GM12875 (cell line): ENCODE data around the gene NBEA.

Source experiments
- H3K4me3 ChIP-seq: one replicate; pipeline ENCODE4 v1.5.1; 2011; ENCODE audit warnings: low read depth, low read length, control low read depth
- CTCF ChIP-seq: IDR thresholded peaks from 2 replicates; pipeline ENCODE4 v1.5.1; 2011; ENCODE audit warnings: low read depth, mild to moderate bottlenecking, control low read depth, inconsistent platforms, low read length, moderate library complexity, borderline replicate concordance; ENCODE audit not compliant: insufficient read depth

The NBEA gene

DNA sequence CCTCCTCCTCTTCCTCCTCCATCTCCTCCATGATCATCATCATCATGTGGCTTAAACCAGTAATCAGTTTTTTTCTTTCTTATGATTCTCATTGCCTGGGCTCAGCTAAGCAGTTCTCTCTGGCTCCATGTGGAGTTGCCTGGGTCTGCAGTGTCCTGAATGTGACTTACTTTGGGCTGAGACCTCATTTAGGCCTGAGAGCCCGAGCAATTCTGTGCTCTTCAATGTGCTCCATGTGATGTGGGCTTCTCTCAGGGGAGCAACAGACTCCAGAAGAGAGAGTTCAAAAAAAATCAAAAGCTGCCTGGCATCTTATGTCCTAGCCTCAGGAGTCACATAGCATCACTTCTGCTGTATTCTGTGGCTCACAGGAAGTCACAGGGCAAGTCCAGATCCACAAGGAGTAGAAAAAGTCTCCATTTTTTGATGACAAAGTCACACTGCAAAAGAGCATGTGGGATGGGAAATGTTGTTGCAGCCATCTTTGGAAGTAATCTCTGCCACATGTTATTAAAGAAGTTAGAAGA is 405.7 kb downstream of the NBEA start:
- no peak overlapping the region for H3K4me3 ChIP-seq
- TF ChIP-seq CTCF, result no peak

- TF ChIP-seq CTCF, result no peak
- no peak overlapping the region for H3K4me3 ChIP-seq
These were observed 407.0 kb downstream of the NBEA start for GRCh38 chr13:35349052-35349451.

GRCh38 chr13:35349673-35350278 is 407.7 kb downstream of the NBEA start:
- no peak overlapping the region for H3K4me3 ChIP-seq
- no peak for TF ChIP-seq CTCF

DNA sequence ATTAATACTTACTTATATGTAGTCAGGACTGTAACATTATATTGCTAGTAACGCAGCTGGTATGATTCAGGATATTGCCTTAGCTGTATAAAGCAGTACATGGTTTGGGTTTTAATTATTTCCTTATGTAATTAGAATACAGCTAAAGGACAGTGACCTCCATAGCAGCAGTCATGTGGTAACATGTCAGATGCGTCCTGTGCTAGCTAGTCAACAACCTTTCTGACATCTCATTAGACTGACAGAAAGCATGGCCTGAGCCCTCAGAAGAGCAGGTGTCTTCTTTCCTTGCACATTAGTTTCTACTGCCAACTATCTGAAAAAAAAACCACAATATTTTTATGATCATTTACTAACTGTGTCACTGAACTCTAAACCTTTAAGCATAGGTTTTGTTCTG is 412.2 kb downstream of the NBEA start:
- H3K4me3 ChIP-seq, result no peak overlapping the region
- TF ChIP-seq CTCF, result no peak

GRCh38 chr13:35354882-35355281 is 412.8 kb downstream of the NBEA start:
- TF ChIP-seq CTCF, result no peak
- H3K4me3 ChIP-seq, result no peak overlapping the region

DNA sequence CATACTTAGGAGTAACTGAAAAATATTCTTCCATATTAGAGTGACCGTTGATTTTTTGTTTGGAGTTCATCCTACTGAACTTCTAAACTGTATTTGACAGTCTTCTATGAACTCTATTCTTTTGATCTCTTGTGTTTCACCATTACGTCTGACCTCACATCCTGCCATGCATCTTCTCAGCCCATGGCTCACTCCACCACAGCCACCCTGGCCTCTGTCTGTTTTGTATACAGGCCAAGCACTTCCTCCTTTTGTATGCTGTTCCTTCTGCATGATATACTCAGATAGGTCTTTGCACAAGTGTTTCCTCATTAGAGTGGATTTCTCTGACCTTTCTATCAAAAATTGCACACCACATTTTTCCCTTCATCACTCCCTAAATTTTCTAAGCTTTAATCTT is 414.5 kb downstream of the NBEA start:
- TF ChIP-seq CTCF, result no peak
- no peak overlapping the region for H3K4me3 ChIP-seq

- no peak overlapping the region for H3K4me3 ChIP-seq
- TF ChIP-seq CTCF, result no peak
These were observed 423.8 kb downstream of the NBEA start for GRCh38 chr13:35365883-35366282.
